ENCODE measurements around the gene SCYGR8.

SCYGR8 gene

GRCh38 chr2:227761740-227762476 lies 16.2 kb downstream of the SCYGR8 start:
- H3K4me1 ChIP-seq (ENCODE audit: insufficient read depth, low read length) = no peaks in the 10 kb centered on the region
- no peaks in the 10 kb centered on the region for H4K20me1 ChIP-seq (ENCODE audit: insufficient read depth, low read length)
- no peaks in the 10 kb centered on the region for H3K36me3 ChIP-seq (ENCODE audit: insufficient read depth, low read length)
- no peaks in the 10 kb centered on the region for H3K79me2 ChIP-seq (ENCODE audit: insufficient read depth, low read length)
- H3K4me2 ChIP-seq (ENCODE audit: insufficient read depth, low read length) = no peak overlapping the region
- H3K9me3 ChIP-seq (ENCODE audit: insufficient read depth, low read length, severe bottlenecking) = no peaks in the 10 kb centered on the region
- TF ChIP-seq EZH2 (IDR thresholded peaks at IDR 0.05; ENCODE audit: borderline replicate concordance, low read depth, low read length, severe bottlenecking) = no peak
- no peak for TF ChIP-seq CTCF (IDR thresholded peaks at IDR 0.05; ENCODE audit: borderline replicate concordance, extremely low read depth, low read length, poor library complexity, severe bottlenecking)
- no peak overlapping the region for H3K9ac ChIP-seq (ENCODE audit: low read depth, low read length)
- ATAC-seq (ENCODE audit: insufficient read depth, low read depth) = no peak
- H3K27me3 ChIP-seq (ENCODE audit: insufficient read depth, low read length, poor library complexity) = no peaks in the 10 kb centered on the region
- H3K27ac ChIP-seq (ENCODE audit: low read length) = no peak overlapping the region
- no peak overlapping the region for H3K4me3 ChIP-seq (ENCODE audit: low read depth in 1 of 2, low read length in 2 of 2)
- no peak overlapping the region for H2AFZ ChIP-seq (ENCODE audit: low read depth, low read length)
- DNase-seq = no peak

GRCh38 chr2:227765788-227766372 lies 20.2 kb downstream of the SCYGR8 start:
- H3K9ac ChIP-seq (ENCODE audit: low read depth, low read length) = no peak overlapping the region
- no peaks in the 10 kb centered on the region for H4K20me1 ChIP-seq (ENCODE audit: insufficient read depth, low read length)
- H3K4me3 ChIP-seq (ENCODE audit: low read depth in 1 of 2, low read length in 2 of 2) = no peak overlapping the region
- H3K27ac ChIP-seq (ENCODE audit: low read length) = no peak overlapping the region
- no peaks in the 10 kb centered on the region for H3K9me3 ChIP-seq (ENCODE audit: insufficient read depth, low read length, severe bottlenecking)
- no peak overlapping the region for H2AFZ ChIP-seq (ENCODE audit: low read depth, low read length)
- H3K36me3 ChIP-seq (ENCODE audit: insufficient read depth, low read length) = no peaks in the 10 kb centered on the region
- no peak overlapping the region for H3K4me2 ChIP-seq (ENCODE audit: insufficient read depth, low read length)
- H3K27me3 ChIP-seq (ENCODE audit: insufficient read depth, low read length, poor library complexity) = no peaks in the 10 kb centered on the region
- DNase-seq (no peak), ATAC-seq (ENCODE audit: insufficient read depth, low read depth) (no peak)
- no peaks in the 10 kb centered on the region for H3K4me1 ChIP-seq (ENCODE audit: insufficient read depth, low read length)
- TF ChIP-seq CTCF (IDR thresholded peaks at IDR 0.05; ENCODE audit: borderline replicate concordance, extremely low read depth, low read length, poor library complexity, severe bottlenecking) (no peak), EZH2 (IDR thresholded peaks at IDR 0.05; ENCODE audit: borderline replicate concordance, low read depth, low read length, severe bottlenecking) (no peak)
- no peaks in the 10 kb centered on the region for H3K79me2 ChIP-seq (ENCODE audit: insufficient read depth, low read length)

GRCh38 chr2:227766373-227766883 lies 20.7 kb downstream of the SCYGR8 start:
- H3K79me2 ChIP-seq (ENCODE audit: insufficient read depth, low read length) = no peaks in the 10 kb centered on the region
- H3K27me3 ChIP-seq (ENCODE audit: insufficient read depth, low read length, poor library complexity) = no peaks in the 10 kb centered on the region
- no peaks in the 10 kb centered on the region for H3K4me1 ChIP-seq (ENCODE audit: insufficient read depth, low read length)
- no peak overlapping the region for H2AFZ ChIP-seq (ENCODE audit: low read depth, low read length)
- no peak overlapping the region for H3K4me3 ChIP-seq (ENCODE audit: low read depth in 1 of 2, low read length in 2 of 2)
- no peak overlapping the region for H3K27ac ChIP-seq (ENCODE audit: low read length)
- TF ChIP-seq EZH2 (IDR thresholded peaks at IDR 0.05; ENCODE audit: borderline replicate concordance, low read depth, low read length, severe bottlenecking) (no peak), CTCF (IDR thresholded peaks at IDR 0.05; ENCODE audit: borderline replicate concordance, extremely low read depth, low read length, poor library complexity, severe bottlenecking) (peak; percentile 85)
- H3K4me2 ChIP-seq (ENCODE audit: insufficient read depth, low read length) = no peak overlapping the region
- no peaks in the 10 kb centered on the region for H3K9me3 ChIP-seq (ENCODE audit: insufficient read depth, low read length, severe bottlenecking)
- H3K36me3 ChIP-seq (ENCODE audit: insufficient read depth, low read length) = no peaks in the 10 kb centered on the region
- ATAC-seq (ENCODE audit: insufficient read depth, low read depth) (peak; percentile 87), DNase-seq (peak; percentile 55)
- H3K9ac ChIP-seq (ENCODE audit: low read depth, low read length) = no peak overlapping the region
- no peaks in the 10 kb centered on the region for H4K20me1 ChIP-seq (ENCODE audit: insufficient read depth, low read length)
